Bronchial epithelial cell (primary cell): ENCODE data around the gene DUSP6. TPM values are rescaled to one million over a fixed set of nuclear protein-coding genes. Genes with fewer than 3 reads are reported as not detected.

Experiments
- DNase-seq: peaks from one replicate; pipeline ENCODE4 v3.0.0-alpha.2; 2010; ENCODE audit warnings: low read depth
- FAIRE-seq: peaks from 2 replicates; lab custom pipeline; 2011; peaks lifted over from hg19 to GRCh38; lab: Jason Lieb, UNC
- H3K27me3 ChIP-seq: 2 replicates; pipeline ENCODE4 v1.5.1; 2011; ENCODE audit warnings: low read length; ENCODE audit not compliant: control insufficient read depth, insufficient read depth
- H3K36me3 ChIP-seq: 2 replicates; pipeline ENCODE4 v1.5.1; 2011; ENCODE audit warnings: low read length; ENCODE audit not compliant: control insufficient read depth, insufficient read depth
- H3K4me3 ChIP-seq: 2 replicates; pipeline ENCODE4 v1.5.1; 2011; ENCODE audit warnings: mild to moderate bottlenecking, low read depth, low read length, control low read depth
- total RNA-seq: library from RNA; depleted of rRNA; stranded (reverse); fragments of >200 nt; gene quantifications from 2 replicates; pipeline ENCODE4 v1.2.1, GENCODE V29; 2014
- TF ChIP-seq, protein P1 (sequence below): IDR thresholded peaks from 2 replicates; pipeline ENCODE4 v1.5.1; 2011; ENCODE audit warnings: mild to moderate bottlenecking, moderate library complexity, low read length, control low read depth, inconsistent platforms; ENCODE audit not compliant: insufficient read depth, severe bottlenecking

Gene DUSP6
- total RNA-seq, 1 donor from 2014 or later: 149 TPM

DNA sequence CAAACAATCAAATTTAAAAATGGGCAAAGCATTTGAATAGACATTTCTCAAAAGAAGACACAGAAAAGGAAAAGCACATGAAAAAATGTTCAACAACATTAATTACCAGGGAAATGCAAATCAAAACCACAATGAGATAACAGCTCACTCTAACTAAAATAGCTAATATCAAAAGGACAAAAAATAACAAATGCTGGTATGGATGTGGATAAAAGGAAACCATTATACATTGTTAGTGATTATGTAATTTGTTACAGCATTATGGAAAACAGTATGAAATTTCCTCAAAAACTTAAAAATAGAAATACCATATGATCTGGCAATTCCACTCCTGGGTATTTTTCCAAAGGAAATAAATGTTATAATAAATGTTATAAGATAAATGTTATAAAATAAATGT, 52.9 kb downstream of the DUSP6 start:
- no peaks in the 10 kb centered on the region for H3K36me3 ChIP-seq
- DNase-seq: no peak
- no peak for FAIRE-seq
- no peaks in the 10 kb centered on the region for H3K27me3 ChIP-seq
- no peak overlapping the region for H3K4me3 ChIP-seq
- TF ChIP-seq, protein P1, sequence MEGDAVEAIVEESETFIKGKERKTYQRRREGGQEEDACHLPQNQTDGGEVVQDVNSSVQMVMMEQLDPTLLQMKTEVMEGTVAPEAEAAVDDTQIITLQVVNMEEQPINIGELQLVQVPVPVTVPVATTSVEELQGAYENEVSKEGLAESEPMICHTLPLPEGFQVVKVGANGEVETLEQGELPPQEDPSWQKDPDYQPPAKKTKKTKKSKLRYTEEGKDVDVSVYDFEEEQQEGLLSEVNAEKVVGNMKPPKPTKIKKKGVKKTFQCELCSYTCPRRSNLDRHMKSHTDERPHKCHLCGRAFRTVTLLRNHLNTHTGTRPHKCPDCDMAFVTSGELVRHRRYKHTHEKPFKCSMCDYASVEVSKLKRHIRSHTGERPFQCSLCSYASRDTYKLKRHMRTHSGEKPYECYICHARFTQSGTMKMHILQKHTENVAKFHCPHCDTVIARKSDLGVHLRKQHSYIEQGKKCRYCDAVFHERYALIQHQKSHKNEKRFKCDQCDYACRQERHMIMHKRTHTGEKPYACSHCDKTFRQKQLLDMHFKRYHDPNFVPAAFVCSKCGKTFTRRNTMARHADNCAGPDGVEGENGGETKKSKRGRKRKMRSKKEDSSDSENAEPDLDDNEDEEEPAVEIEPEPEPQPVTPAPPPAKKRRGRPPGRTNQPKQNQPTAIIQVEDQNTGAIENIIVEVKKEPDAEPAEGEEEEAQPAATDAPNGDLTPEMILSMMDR: no peak

Other genes with a start within 250 kb of the DUSP6 start
- 9.7 and 10.8 TPM in 2 replicates for gene GALNT4, start 172.3 kb upstream of the DUSP6 start, total RNA-seq
- gene POC1B, start 173.5 kb upstream of the DUSP6 start, total RNA-seq: 12.6 and 16.6 TPM in 2 replicates